Ascending aorta (tissue), 2 donors: Measurements from ENCODE around the gene PCED1A. TPM values are rescaled to one million over a fixed set of nuclear protein-coding genes. Genes with fewer than 3 reads are reported as not detected.

Source experiments
- DNase-seq, 2 donors: peaks; one replicate each; pipeline ENCODE4 v3.0.0-alpha.2; 2019; ENCODE audit warnings: low spot score in 2 of 2
- H3K27ac ChIP-seq, 2 donors: fragments of 200-600 bp; sonication (generic); one replicate each; pipeline ENCODE4 v1.5.1; 2016 to 2017; ENCODE audit warnings: mild to moderate bottlenecking in 1 of 2
- H3K27me3 ChIP-seq: fragments of 200-600 bp; sonication (generic); one replicate; pipeline ENCODE4 v1.5.1; 2017
- H3K36me3 ChIP-seq, 2 donors: fragments of 200-600 bp; sonication (generic); one replicate each; pipeline ENCODE4 v1.5.1; 2016
- H3K4me1 ChIP-seq, 2 donors: fragments of 200-600 bp; sonication (generic); one replicate each; pipeline ENCODE4 v1.5.1; 2016 to 2017; ENCODE audit warnings: mild to moderate bottlenecking in 1 of 2
- H3K4me3 ChIP-seq, 2 donors: fragments of 200-600 bp; sonication (generic); one replicate each; pipeline ENCODE4 v1.5.1; 2016 to 2017; ENCODE audit warnings: mild to moderate bottlenecking in 1 of 2
- H3K9me3 ChIP-seq, 2 donors: fragments of 200-600 bp; sonication (generic); one replicate each; pipeline ENCODE4 v1.5.1; 2016
- intact Hi-C: fragments of 100-400 bp; cut with DNase I; formaldehyde crosslinking; loops from one replicate; pipeline ENCODE4 v1.15.1; 2023
- total RNA-seq: library from RNA; depleted of rRNA; stranded (reverse); fragments of >200 nt; gene quantifications from one replicate; pipeline ENCODE4 v1.1.0, GENCODE V29; 2016
- TF ChIP-seq, protein P1 (sequence below), 3 experiments: fragments of 200-600 bp in 2 of 3; fragments of 450-650 bp in 1 of 3; sonication (generic) in 2 of 3; IDR thresholded peaks; one replicate each; pipeline ENCODE4 v1.5.1; 2016 to 2019; ENCODE audit warnings: antibody characterized with exemption in 3 of 3, mild to moderate bottlenecking in 1 of 3, moderate library complexity in 1 of 3

Gene PCED1A
- total RNA-seq, 1 donor from 2014 or later, result 49.7 TPM

DNA sequence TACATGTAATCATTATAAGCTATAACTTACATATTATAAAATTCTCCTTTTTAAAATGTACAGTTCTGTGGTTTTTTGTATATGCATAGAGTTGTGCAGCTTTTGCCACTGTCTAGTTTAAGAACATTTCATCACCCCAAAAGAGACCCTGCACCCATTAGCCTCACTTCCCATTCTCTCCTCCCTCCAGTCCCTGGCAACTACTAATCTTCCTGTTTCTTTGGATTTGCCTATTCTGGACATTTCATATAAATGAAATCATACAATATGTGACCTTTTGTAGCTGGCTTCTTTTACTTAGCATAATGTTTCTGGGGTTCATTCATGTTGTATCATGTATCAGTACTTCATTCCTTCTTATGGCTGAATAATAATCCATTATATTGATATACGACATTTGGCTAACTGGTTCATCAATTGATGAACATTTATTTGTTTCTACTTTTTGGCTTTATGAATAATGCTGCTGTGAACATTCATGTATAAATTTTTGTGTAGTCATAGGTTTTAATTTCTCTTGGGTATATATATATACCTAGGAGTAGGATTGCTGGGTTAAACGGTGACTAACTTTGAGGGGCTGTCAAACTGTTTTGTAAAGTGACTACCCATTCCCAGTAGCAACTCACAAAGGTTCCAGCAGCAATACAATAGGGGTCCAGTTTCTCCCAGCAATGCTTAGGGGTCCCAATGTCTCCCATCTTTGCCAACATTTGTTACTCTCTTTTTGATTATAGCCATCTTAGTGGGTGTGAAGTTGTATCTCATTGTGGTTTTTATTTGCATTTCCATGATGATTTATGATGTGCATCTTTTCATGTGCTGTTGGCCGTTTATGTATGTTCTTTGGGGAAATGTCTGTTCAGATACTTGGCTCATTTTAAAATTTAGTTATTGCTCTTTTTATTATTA lies 43.5 kb upstream of the PCED1A start:
- Histone ChIP-seq H3K4me1 (peaks cover 0 to 2% of the 10 kb centered on the region in 2 donors), H3K27ac (no peak overlapping the region), H3K27me3 (no peaks in the 10 kb centered on the region), H3K4me3 (no peak overlapping the region), H3K36me3 (no peaks in the 10 kb centered on the region), H3K9me3 (no peaks in the 10 kb centered on the region)
- no peak for DNase-seq
- intact Hi-C loops, result no loop called here
- TF ChIP-seq, protein P1, sequence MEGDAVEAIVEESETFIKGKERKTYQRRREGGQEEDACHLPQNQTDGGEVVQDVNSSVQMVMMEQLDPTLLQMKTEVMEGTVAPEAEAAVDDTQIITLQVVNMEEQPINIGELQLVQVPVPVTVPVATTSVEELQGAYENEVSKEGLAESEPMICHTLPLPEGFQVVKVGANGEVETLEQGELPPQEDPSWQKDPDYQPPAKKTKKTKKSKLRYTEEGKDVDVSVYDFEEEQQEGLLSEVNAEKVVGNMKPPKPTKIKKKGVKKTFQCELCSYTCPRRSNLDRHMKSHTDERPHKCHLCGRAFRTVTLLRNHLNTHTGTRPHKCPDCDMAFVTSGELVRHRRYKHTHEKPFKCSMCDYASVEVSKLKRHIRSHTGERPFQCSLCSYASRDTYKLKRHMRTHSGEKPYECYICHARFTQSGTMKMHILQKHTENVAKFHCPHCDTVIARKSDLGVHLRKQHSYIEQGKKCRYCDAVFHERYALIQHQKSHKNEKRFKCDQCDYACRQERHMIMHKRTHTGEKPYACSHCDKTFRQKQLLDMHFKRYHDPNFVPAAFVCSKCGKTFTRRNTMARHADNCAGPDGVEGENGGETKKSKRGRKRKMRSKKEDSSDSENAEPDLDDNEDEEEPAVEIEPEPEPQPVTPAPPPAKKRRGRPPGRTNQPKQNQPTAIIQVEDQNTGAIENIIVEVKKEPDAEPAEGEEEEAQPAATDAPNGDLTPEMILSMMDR (IDR thresholded peaks at IDR 0.05), result no peak

DNA sequence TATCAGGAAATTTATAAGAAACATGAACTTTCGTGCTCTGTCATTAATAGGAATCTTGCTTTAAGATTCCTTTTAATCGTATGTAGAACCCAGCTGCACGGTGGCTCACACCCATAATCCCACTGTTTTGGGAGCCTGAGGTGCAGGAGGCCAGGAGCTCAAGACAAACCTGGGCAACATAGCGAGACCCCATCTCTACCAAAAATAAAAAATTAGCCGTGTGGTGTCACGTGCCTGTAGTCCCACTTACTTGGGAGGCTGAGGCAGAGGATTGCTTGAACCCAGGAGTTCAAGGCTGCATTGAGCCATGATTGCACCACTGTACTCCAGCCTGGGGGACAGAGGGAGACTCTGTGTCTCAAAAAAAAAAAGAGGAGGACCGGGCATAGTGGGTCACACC lies 40.2 kb upstream of the PCED1A start:
- H3K4me1 ChIP-seq, result peaks cover 0 to 2% of the 10 kb centered on the region in 2 donors
- intact Hi-C loops, result no loop called here
- H3K4me3 ChIP-seq, result no peak overlapping the region
- H3K27me3 ChIP-seq, result no peaks in the 10 kb centered on the region
- DNase-seq, result no peak
- no peak overlapping the region for H3K27ac ChIP-seq
- TF ChIP-seq, protein P1 (IDR thresholded peaks at IDR 0.05), result no peak
- no peaks in the 10 kb centered on the region for H3K36me3 ChIP-seq
- no peaks in the 10 kb centered on the region for H3K9me3 ChIP-seq

DNA sequence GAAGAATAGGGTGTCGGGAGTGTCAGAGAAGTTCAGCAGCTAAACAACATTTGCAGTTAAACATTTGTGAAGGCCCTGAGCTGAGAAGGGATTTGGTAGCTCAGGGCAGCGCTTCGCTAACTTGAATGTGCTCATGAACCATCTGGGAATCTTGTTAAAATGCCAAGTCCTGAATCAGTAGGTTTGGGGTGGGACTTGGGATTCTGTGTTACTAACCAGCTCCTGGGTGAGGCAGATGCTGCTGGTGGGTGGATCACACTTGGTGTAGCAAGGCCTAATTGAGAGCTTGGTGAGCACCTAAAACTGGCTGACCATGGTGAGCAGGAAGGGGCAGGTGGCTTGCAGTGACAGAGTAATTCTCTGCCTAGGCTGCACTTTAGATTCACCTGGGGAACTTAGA lies 38.7 kb upstream of the PCED1A start:
- Histone ChIP-seq H3K4me1 (peaks cover 0 to 7% of the 10 kb centered on the region in 2 donors), H3K27me3 (no peaks in the 10 kb centered on the region), H3K36me3 (no peaks in the 10 kb centered on the region), H3K9me3 (no peaks in the 10 kb centered on the region), H3K4me3 (no peak overlapping the region), H3K27ac (no peak overlapping the region)
- DNase-seq, result no peak
- intact Hi-C loops, result loop anchor here (10.0 kb wide), 2 partner anchors 184 to 296 kb away; partner anchors contain the start of genes EBF4 and LZTS3
- TF ChIP-seq, protein P1 (IDR thresholded peaks at IDR 0.05), result no peak

DNA sequence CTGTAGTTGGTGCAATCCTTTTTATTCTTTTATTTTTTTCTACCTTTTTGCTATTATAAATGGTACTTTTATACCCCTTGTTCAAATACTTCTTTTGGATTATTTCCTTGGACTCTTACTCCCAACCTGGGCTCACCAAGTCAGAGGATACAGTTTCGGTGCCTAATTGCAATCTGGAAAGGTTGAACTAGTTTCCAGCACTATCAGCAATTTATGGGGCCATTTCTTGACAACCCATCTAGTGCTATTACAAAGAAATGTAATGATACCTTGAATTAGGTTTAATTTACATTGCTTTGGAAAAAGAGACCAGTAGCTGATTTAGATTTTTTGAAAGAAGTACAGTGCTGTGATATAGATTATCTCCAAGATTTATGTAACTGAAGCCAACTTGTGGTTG lies 38.1 kb upstream of the PCED1A start:
- H3K36me3 ChIP-seq, result no peaks in the 10 kb centered on the region
- no peak overlapping the region for H3K27ac ChIP-seq
- intact Hi-C loops, result loop anchor here (10.0 kb wide), 2 partner anchors 184 to 296 kb away; partner anchors contain the start of genes EBF4 and LZTS3
- H3K27me3 ChIP-seq, result no peaks in the 10 kb centered on the region
- no peaks in the 10 kb centered on the region for H3K9me3 ChIP-seq
- DNase-seq, result no peak
- no peak overlapping the region for H3K4me3 ChIP-seq
- H3K4me1 ChIP-seq, result peaks cover 0 to 7% of the 10 kb centered on the region in 2 donors
- TF ChIP-seq, protein P1 (IDR thresholded peaks at IDR 0.05), result no peak

DNA sequence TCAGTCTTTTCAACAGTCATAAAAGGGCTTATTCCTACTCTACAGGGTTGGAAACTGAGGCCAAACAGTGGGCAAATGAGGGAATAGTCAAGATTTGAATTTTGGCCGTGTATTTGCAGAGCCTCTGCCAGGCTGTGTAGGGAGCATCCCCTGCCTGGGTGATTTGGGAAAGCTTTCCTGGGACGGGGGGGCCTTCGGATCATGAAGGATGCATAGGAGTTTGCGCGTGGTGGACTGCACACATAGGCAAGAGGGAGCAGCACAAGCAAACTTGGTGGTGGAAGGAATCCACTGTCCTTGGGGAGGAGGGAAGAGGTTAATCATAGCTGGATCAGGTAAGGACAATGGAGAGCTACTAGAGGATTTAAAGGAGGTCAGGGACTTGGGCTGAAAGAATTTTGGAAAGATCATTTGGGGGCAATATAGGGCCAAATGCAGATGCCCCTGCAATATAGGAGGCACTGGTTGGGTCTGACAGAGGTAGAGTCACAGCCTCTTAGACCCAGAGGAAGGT lies 35.3 kb upstream of the PCED1A start:
- DNase-seq, result no peak
- H3K27ac ChIP-seq, result no peak overlapping the region
- H3K27me3 ChIP-seq, result no peaks in the 10 kb centered on the region
- no peaks in the 10 kb centered on the region for H3K36me3 ChIP-seq
- TF ChIP-seq, protein P1 (IDR thresholded peaks at IDR 0.05), result no peak
- H3K4me3 ChIP-seq, result no peak overlapping the region
- intact Hi-C loops, result loop anchor here (10.0 kb wide), 2 partner anchors 181 to 299 kb away; partner anchors contain the start of genes EBF4 and LZTS3
- H3K9me3 ChIP-seq, result no peaks in the 10 kb centered on the region
- peaks cover 4 to 10% of the 10 kb centered on the region in 2 donors for H3K4me1 ChIP-seq
